ENCODE measurements around the gene TMEM18.

GRCh38 chr2:681312-681711, 4.1 kb upstream of the TMEM18 start:
- TF ChIP-seq YY1 (IDR thresholded peaks at IDR 0.05; ENCODE audit: insufficient read depth, insufficient read length), result no peak
- TF ChIP-seq SUZ12 (IDR thresholded peaks at IDR 0.05; ENCODE audit: extremely low read depth, insufficient read depth, insufficient read length), result no peak
- no peak for TF ChIP-seq ZNF274 (IDR thresholded peaks at IDR 0.05; ENCODE audit: low read depth, low read length)

All from NT2/D1 (cell line).